Brain microvascular endothelial cell (primary cell): Measurements from ENCODE around the gene TANC1.

Experiments
- DNase-seq: peaks from one replicate; pipeline ENCODE4 v3.0.0-alpha.2; 2020
- H3K27ac ChIP-seq: fragments of 250-450 bp; sonication (Bioruptor Pico); 2 replicates; pipeline ENCODE4 v1.5.1; 2020; ENCODE audit warnings: mild to moderate bottlenecking, moderate library complexity
- H3K27me3 ChIP-seq: fragments of 250-450 bp; sonication (Bioruptor Pico); replicated peaks from 2 replicates; pipeline ENCODE4 v1.5.1; 2020; ENCODE audit warnings: mild to moderate bottlenecking
- H3K36me3 ChIP-seq: fragments of 250-450 bp; sonication (Bioruptor Pico); replicated peaks from 2 replicates; pipeline ENCODE4 v1.5.1; 2020; ENCODE audit warnings: mild to moderate bottlenecking
- H3K4me3 ChIP-seq: 2 replicates; pipeline ENCODE4 v1.5.1; 2011; ENCODE audit warnings: low read depth, mild to moderate bottlenecking, control low read depth, low read length, moderate library complexity
- CTCF ChIP-seq: IDR thresholded peaks from 2 replicates; pipeline ENCODE4 v1.5.1; 2011; ENCODE audit warnings: low read depth, mild to moderate bottlenecking, moderate library complexity, low read length, control low read depth, inconsistent platforms; ENCODE audit errors: missing control alignments
- in situ Hi-C: cut with HindIII; loops from 2 replicates; pipeline ENCODE4 v1.10.0; 2017; ENCODE audit warnings: low sequenced_read_pairs, low pct_ligation_motif_present

The TANC1 gene

GRCh38 chr2:159078443-159078842 lies 110.0 kb downstream of the TANC1 start:
- no peak overlapping the region for H3K27ac ChIP-seq
- H3K4me3 ChIP-seq: no peak overlapping the region
- DNase-seq: no peak
- in situ Hi-C loops: no loop called here
- TF ChIP-seq CTCF: no peak
- no peaks in the 10 kb centered on the region for H3K27me3 ChIP-seq
- H3K36me3 ChIP-seq: no peaks in the 10 kb centered on the region

DNA sequence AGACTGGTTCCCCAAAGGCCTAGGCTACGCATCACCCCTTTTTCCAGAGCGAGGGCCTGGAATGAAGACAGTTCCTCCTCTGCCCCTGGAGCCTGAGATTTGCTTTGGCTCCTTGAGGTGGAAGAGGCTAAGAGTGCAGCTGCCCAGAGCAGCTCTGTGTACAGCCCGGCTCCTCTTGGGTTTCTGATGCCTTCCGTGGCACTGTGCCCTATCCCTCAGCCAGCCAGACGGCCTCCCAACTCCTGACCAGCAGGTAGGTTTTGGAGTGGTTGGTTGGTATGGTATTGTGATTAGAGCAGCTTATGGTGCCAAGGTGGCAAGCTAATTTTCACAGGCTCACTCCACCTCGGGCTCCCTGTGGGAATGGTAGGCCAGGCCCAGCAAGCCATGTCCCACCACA lies 112.2 kb downstream of the TANC1 start:
- in situ Hi-C loops: no loop called here
- Histone ChIP-seq H3K27ac (no peak overlapping the region), H3K36me3 (no peaks in the 10 kb centered on the region), H3K27me3 (no peaks in the 10 kb centered on the region), H3K4me3 (no peak overlapping the region)
- DNase-seq: no peak
- TF ChIP-seq CTCF: no peak

GRCh38 chr2:159082119-159082518 lies 113.7 kb downstream of the TANC1 start:
- H3K27me3 ChIP-seq: no peaks in the 10 kb centered on the region
- H3K36me3 ChIP-seq: no peaks in the 10 kb centered on the region
- no peak for TF ChIP-seq CTCF
- H3K27ac ChIP-seq: no peak overlapping the region
- DNase-seq: no peak
- in situ Hi-C loops: no loop called here
- H3K4me3 ChIP-seq: no peak overlapping the region

DNA sequence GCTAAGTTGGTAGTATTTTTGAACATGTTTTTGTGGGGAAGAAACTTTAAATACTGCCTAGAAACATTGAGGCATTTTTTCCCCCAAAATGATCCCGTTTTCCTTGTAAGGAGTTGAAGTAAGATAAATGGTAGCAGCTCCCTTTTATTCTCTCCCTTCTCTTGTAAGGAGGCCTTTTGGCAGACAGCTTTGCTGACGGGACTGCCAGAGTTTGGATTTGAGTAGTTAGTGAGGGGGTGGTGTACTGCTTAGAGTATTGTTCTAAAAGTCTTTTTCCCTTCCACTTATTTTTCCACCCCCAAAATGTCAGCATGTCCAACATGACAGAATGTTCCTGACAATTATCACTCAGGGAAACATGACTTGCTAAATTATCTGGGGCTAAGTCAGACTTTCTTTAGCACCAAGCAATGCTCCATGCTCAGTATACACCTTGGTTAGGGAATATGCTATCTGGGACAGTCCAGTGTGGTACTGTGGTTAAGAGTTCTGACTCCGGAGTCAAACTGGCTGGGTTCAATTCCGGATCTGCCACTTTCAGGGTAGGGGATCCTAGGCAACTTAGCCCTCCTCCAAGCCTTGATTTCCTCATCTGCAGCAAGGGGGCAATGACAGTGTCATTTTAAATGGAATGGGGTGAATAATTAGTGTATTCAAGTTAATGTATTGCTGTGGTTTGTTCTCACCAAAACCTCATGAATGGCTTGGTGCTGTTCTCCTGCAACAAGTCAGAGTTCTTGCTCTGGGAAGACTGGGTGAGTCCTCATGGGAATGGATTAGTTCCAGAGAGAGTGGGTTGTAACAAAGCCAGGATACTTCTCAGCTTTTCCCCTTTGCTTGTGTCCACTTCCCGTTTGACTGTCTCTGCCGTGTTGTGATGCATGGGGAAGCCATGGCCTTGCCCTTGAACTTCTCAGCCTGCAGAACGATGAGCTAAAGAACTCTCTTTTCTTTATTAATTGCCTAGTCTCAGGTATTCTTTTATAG lies 116.2 kb downstream of the TANC1 start:
- in situ Hi-C loops: no loop called here
- no peaks in the 10 kb centered on the region for H3K36me3 ChIP-seq
- no peak overlapping the region for H3K4me3 ChIP-seq
- TF ChIP-seq CTCF: no peak
- peak overlapping the region; percentile 79 for H3K27ac ChIP-seq
- H3K27me3 ChIP-seq: no peaks in the 10 kb centered on the region
- no peak for DNase-seq

GRCh38 chr2:159086342-159086741 lies 117.9 kb downstream of the TANC1 start:
- H3K27ac ChIP-seq: no peak overlapping the region
- in situ Hi-C loops: no loop called here
- peaks cover 4% of the 10 kb centered on the region for H3K36me3 ChIP-seq
- DNase-seq: no peak
- no peak overlapping the region for H3K4me3 ChIP-seq
- H3K27me3 ChIP-seq: no peaks in the 10 kb centered on the region
- TF ChIP-seq CTCF: no peak
